Activated naive CD4-positive, alpha-beta T cell treated with anti-CD3 and anti-CD28 coated beads, Interleukin-2, amount 50 U/mL, for 72 hours (primary cell): ENCODE results near the gene CA6. TPM values are rescaled to one million over a fixed set of nuclear protein-coding genes. Genes with fewer than 3 reads are reported as not detected.
A peak's percentile ranks its signal among the peaks of the same experiment; 100 is the strongest.
"Not testable (repeated sequence)": the region's sequence is repeated elsewhere in the genome, so short reads cannot be mapped to it uniquely, and the experiment has no call there.

ENCODE experiments used
- ATAC-seq, 2 donors: fragments of 150-1000 bp; cut with Tn5 transposase; 2 replicates each; pipeline ENCODE4 v1.10.0; 2021; ENCODE audit warnings: mild to moderate bottlenecking in 2 of 2, moderate library complexity in 2 of 2
- DNase-seq, 2 donors: peaks; one replicate each; pipeline ENCODE4 v3.0.0; 2021 to 2022; ENCODE audit warnings: low spot score in 2 of 2
- H3K27ac Mint-ChIP-seq, 2 donors: one replicate each; pipeline ENCODE4 v1.8.0; 2022; ENCODE audit warnings: mild to moderate bottlenecking in 2 of 2, mixed read lengths in 2 of 2
- H3K36me3 Mint-ChIP-seq, 2 donors: one replicate each; pipeline ENCODE4 v1.8.0; 2022; ENCODE audit warnings: mixed read lengths in 2 of 2
- H3K9me3 Mint-ChIP-seq, 2 donors: one replicate each; pipeline ENCODE4 v1.8.0; 2022; ENCODE audit warnings: mixed read lengths in 2 of 2
- total RNA-seq, 2 donors: library from RNA; stranded (reverse); gene quantifications; one replicate each; pipeline ENCODE4 v1.2.3, GENCODE V29; 2022

Gene CA6
- total RNA-seq, 2 donors from 2014 or later, result 0.66 to 1.7 TPM

DNA sequence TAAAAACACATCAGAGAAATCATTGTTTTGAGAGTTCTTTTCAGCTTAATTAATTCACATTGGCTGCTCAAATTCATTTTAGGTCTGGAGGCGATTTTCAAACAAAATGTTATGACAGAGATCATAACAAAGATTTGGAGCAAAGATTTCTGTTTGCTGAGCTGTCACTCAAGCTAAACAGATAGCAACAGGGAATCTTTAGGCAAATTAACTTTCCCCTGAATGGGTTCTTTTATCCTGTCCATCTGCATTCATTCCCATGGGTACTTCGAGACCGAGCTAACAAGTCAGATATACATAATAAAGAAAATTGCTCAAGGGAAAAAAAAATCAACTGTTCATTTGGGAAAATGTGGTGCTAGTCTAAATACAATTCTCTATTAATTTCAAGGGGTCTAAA lies 30.2 kb upstream of the CA6 start:
- Mint-ChIP-seq H3K9me3 (no peaks in the 10 kb centered on the region), H3K36me3 (no peaks in the 10 kb centered on the region), H3K27ac (no peak overlapping the region)
- ATAC-seq (no peak), DNase-seq (no peak)

- ATAC-seq, DNase-seq: not testable (repeated sequence)
- Mint-ChIP-seq H3K36me3 (peaks cover 0 to 16% of the 10 kb centered on the region in 2 donors), H3K27ac (peak overlapping the region in 1 of 2 donors; percentile 80), H3K9me3 (peaks cover 5 to 14% of the 10 kb centered on the region in 2 donors)
Observed at GRCh38 chr1:8917536-8917935, 28.1 kb upstream of the CA6 start.

DNA sequence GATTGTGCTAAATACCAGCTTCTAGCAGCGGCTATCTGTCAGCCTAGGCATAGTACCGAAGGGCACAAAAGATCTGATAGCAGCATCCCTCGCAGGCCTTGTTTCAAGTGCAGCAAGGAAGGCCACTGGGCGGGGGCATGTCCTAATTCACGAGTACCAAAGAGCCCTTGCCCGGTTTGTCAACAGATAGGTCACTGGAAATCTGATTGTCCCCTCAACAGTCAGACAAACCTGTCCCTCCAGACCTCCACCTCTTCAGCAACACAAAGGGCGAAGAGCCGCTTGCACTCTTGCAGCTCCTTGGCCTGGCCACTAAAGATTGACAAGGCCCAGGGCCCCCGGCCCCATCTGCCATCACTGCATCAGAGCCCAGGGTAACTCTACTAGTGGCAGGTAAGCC lies 22.7 kb upstream of the CA6 start:
- Mint-ChIP-seq H3K36me3 (peaks cover 0 to 17% of the 10 kb centered on the region in 2 donors), H3K27ac (no peak overlapping the region), H3K9me3 (peaks cover 5 to 14% of the 10 kb centered on the region in 2 donors)
- ATAC-seq (no peak), DNase-seq (no peak)

DNA sequence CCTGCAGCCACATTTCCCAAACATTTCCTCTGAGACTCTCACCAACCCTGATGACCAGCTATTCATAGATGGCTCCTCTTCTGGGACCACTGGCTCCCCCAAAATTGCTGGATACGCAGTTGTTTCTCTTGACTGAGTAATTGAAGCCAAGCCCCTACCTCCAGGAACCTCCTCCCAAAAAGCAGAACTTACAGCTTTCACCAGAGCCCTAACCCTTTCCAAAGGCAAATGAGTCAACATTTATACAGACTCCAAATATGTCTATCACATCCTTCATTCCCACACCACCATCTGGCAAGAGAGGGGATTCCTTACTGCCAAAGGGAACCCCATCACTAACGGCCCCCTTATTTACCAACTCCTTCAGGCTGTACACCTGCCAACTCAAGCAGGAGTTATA lies 20.3 kb upstream of the CA6 start:
- Mint-ChIP-seq H3K27ac (no peak overlapping the region), H3K9me3 (peaks cover 5 to 14% of the 10 kb centered on the region in 2 donors), H3K36me3 (peaks cover 0 to 17% of the 10 kb centered on the region in 2 donors)
- DNase-seq (no peak), ATAC-seq (no peak)

GRCh38 chr1:8925960-8926359 lies 19.7 kb upstream of the CA6 start:
- peaks cover 0 to 17% of the 10 kb centered on the region in 2 donors for H3K36me3 Mint-ChIP-seq
- ATAC-seq (peak in 1 of 2 donors; percentile 30), DNase-seq (no peak)
- H3K27ac Mint-ChIP-seq, result no peak overlapping the region
- peaks cover 5 to 13% of the 10 kb centered on the region in 2 donors for H3K9me3 Mint-ChIP-seq

DNA sequence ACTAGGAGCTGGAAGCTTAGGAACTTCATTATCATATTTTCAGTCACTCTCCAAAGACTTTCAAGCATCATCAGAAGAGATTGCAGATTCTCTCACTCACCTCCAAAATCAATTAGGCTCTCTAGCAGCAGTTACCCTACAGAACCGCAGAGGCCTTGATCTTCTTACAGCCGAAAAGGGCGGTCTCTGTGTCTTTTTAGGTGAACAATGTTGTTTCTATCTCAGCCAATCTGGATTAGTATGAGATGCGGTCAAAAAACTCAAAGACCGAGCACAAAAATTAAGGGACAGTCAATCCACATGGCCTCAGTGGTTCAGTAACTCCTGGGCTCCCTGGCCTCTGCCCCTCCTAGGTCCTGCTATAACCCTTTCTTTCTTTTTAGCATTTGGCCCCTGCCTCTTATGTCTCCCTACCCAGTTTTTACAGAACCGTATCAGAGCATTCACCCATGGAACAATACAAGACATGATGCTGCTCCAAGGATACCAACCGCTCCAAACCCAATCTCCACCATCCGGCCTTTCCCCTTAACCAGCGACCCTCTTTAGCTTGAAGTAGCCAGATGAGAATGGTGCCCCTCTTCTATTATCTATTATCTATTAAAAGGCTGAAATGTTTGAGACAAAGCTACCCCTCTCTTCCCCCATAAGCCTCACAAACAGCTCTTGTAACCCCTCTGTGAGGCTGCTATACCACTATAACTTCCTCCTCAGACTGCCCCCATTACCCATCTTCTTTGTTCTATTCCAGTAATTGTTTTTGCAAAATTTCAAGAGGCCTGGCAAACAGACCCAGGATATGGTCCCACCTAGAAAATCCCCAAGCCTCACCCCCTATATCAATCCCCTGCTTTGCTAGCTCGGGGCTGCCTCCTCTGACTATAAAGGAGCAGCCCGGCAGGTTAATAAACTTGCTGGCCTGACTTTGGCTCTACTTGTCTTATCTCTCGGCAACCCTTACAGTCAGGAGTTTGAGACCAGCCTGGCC lies 18.7 kb upstream of the CA6 start:
- no peak for DNase-seq
- Mint-ChIP-seq H3K36me3 (peaks cover 0 to 7% of the 10 kb centered on the region in 2 donors), H3K27ac (no peak overlapping the region), H3K9me3 (peaks cover 0 to 4% of the 10 kb centered on the region in 2 donors)
- peak in 1 of 2 donors; percentile 60 for ATAC-seq

DNA sequence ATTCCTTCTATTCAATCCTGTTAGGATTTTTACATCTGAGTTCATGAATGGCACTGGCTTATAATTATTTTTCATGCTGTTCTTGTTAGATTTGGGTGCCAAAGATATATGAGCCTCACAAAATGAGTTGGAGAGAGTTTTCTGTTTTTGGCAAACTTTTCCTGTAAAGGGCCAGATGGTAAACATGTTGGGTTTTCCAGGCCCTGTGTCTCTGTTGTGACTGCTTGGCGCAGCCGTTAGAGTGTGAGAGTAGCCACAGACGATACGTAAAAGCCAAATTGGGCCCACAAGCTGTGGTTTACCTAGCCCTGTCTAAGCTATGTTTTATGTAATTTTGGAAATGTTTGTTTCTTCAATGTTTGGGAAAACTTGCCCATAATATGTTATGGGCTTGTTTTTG lies 15.6 kb upstream of the CA6 start:
- H3K9me3 Mint-ChIP-seq, result peaks cover 0 to 3% of the 10 kb centered on the region in 2 donors
- H3K36me3 Mint-ChIP-seq, result no peaks in the 10 kb centered on the region
- H3K27ac Mint-ChIP-seq, result no peak overlapping the region

GRCh38 chr1:8937051-8937450 lies 8.6 kb upstream of the CA6 start:
- not testable (repeated sequence) for ATAC-seq, H3K36me3 Mint-ChIP-seq, DNase-seq
- Mint-ChIP-seq H3K27ac (peak overlapping the region in 1 of 2 donors; percentile 63), H3K9me3 (peaks cover 11 to 13% of the 10 kb centered on the region in 2 donors)

More for the DNA sequence above, 15.6 kb upstream of the CA6 start:
- no peak for ATAC-seq
- no peak for DNase-seq

DNA sequence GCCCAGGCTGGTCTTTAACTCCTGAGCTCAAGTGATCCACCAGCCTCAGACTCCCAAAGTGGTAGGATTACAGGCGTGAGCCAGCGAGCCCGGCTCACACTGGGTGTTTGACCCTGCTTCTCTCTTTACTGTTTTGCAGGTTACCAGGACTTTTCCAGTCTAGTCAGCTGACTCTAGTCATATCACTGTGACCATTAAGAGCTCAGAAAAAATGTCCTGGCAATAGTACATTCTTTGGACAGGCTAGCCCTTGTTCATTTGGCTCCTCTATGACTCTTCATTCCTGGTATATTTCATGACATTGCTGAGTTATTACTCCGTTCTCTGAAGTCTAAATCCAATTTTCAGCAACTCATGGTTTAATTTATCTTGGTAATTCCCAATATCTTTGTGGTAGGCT lies 8.0 kb upstream of the CA6 start:
- H3K27ac Mint-ChIP-seq, result peak overlapping the region in 1 of 2 donors; percentile 63
- ATAC-seq, result no peak
- DNase-seq, result no peak
- H3K9me3 Mint-ChIP-seq, result peaks cover 11 to 13% of the 10 kb centered on the region in 2 donors
- H3K36me3 Mint-ChIP-seq, result peaks cover 0 to 9% of the 10 kb centered on the region in 2 donors

DNA sequence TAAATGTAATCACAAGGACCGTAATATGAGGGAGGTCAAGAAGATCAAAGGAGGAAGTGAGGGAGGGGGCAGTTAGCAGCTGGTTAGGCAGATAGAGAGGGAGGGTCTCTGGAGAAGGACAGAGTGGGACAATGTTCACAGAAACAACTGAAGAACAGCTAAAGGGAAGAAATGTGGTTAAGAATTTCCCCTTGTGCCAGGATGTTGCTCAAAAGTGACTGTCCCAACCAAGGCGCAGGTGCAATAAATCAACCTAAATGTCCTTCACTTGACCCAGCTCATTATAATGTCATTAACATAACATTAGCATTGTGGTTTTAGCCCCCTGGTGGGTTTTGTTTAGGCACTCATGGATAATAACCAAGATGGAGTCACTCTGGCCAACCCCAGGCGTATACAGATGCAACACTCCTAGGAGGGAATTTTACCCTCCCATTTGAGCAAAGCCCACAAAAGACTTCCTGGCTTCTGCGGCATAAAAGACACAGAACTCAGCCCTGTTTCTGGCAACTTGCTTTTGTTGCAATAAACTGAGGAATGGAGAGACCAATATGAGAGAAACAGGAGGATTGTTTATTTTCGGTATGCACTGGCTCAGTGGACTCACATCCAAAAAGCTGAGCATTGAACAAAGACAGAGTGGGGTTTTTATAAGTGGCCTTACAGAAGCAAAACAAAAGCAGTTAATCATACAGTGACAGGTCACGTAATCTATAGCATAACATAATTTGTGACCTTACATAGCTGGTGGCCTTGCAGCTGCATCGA lies 7.3 kb upstream of the CA6 start:
- peak overlapping the region; percentile 63 to 80 for H3K27ac Mint-ChIP-seq
- ATAC-seq, result peak in 1 of 2 donors; percentile 66
- DNase-seq, result no peak
- H3K36me3 Mint-ChIP-seq, result peaks cover 0 to 9% of the 10 kb centered on the region in 2 donors
- peaks cover 10 to 13% of the 10 kb centered on the region in 2 donors for H3K9me3 Mint-ChIP-seq

GRCh38 chr1:8939000-8939265 lies 6.7 kb upstream of the CA6 start:
- DNase-seq (no peak), ATAC-seq (no peak)
- H3K27ac Mint-ChIP-seq, result peak overlapping the region in 1 of 2 donors; percentile 63
- peaks cover 0 to 9% of the 10 kb centered on the region in 2 donors for H3K36me3 Mint-ChIP-seq
- peaks cover 8 to 13% of the 10 kb centered on the region in 2 donors for H3K9me3 Mint-ChIP-seq

DNA sequence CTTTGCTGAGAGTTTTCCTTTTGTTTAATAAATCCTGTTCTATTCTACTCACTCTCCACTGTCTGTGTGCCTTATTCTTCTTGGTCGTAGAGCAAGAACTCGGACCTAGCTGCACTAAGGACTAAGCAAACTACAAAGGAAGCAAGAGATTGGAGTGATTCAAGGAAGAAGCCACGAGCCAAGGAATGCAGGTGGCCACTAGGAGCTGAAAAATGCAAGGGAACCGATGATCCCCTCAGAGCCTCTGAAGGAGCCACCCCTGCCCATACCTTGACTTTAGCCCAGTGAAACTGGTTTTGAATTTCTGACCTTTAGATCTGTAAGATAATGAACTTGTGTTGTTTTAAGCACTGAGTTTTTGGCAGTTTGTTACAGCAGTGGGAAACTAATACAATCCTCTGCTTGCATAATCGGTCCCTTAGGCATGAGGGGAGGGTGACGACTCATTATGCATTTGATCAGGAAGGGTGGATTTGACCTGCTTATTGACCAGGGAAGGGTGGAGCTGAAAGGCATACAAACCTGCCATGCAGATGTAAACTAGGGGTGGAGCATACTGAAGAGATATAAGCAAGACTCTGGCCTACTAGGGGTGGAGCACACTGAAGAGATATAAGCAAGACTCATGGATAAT lies 6.2 kb upstream of the CA6 start:
- peaks cover 0 to 13% of the 10 kb centered on the region in 2 donors for H3K36me3 Mint-ChIP-seq
- peak overlapping the region; percentile 3 to 63 for H3K27ac Mint-ChIP-seq
- DNase-seq (no peak), ATAC-seq (peak in 1 of 2 donors; percentile 30)
- H3K9me3 Mint-ChIP-seq, result peaks cover 8 to 13% of the 10 kb centered on the region in 2 donors

DNA sequence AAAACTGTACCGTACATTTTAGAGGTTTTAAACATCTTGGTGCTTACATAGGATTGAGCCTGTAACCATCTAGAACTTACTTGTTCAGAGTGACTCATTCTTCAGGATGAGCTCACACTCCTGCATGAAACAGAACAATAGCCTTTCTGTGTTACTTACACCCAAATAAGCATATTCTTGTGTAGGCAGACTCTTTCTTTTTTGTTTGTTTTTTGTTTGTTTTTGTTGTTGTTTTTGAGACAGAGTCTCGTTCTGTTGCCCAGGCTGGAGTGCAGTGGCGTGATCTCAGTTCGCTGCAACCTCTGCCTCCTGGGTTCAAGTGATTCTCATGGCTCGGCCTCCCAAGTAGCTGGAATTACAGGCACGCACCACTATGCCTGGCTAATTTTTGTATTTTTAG lies 3.8 kb upstream of the CA6 start:
- DNase-seq (no peak), ATAC-seq (peak; percentile 68 to 71)

DNA sequence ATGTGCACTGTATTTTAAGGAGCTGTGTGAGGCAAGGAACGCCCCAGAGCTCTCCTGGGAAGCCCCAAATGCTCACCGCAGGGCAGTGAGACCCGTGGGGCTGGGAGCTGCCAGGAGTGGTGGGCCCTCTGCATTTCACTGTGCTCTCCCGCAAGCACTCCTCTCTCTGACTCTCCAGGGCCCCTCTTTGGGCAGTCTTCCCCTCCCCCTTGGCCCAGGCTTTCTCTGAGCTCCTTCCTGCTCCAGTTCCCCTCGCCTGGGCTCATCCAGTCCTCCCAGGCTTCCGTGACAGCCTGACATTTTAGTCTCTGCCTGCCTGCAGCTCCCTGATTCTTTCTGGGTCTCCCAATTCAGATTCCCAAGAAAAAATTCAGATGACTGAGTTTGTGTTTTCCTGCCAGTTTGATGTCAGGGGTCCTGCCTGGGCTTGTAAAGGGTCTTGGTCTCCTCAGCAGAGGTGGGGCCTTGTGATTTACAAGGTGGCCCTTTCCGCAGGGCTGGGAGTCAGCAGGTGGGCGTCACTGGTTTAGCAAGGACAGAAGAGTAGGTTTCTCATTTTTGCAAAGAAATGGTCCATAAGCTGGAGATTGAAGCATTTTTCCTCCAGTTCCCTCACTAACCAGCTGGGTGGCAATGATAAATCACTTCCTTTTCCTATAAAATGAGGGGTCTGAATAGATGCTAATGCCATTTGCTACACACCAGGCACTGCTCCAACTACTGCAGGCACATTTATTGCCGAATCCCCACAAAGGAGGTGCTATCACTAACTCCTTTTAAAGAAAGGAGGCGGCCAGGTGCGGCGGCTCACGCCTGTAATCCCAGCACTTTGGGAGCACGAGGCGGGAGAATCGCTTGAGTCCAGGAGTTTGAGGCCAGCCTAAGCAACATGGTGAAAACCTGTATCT lies 1.9 kb upstream of the CA6 start:
- ATAC-seq (no peak), DNase-seq (no peak)
- H3K9me3 Mint-ChIP-seq, result peaks cover 13 to 15% of the 10 kb centered on the region in 2 donors
- peak overlapping the region; percentile 76 to 88 for H3K27ac Mint-ChIP-seq
- peaks cover 16 to 23% of the 10 kb centered on the region in 2 donors for H3K36me3 Mint-ChIP-seq

More for the DNA sequence above, 3.8 kb upstream of the CA6 start:
- peaks cover 9 to 13% of the 10 kb centered on the region in 2 donors for H3K9me3 Mint-ChIP-seq
- peak overlapping the region in 1 of 2 donors; percentile 76 for H3K27ac Mint-ChIP-seq
- H3K36me3 Mint-ChIP-seq, result peaks cover 2 to 17% of the 10 kb centered on the region in 2 donors

DNA sequence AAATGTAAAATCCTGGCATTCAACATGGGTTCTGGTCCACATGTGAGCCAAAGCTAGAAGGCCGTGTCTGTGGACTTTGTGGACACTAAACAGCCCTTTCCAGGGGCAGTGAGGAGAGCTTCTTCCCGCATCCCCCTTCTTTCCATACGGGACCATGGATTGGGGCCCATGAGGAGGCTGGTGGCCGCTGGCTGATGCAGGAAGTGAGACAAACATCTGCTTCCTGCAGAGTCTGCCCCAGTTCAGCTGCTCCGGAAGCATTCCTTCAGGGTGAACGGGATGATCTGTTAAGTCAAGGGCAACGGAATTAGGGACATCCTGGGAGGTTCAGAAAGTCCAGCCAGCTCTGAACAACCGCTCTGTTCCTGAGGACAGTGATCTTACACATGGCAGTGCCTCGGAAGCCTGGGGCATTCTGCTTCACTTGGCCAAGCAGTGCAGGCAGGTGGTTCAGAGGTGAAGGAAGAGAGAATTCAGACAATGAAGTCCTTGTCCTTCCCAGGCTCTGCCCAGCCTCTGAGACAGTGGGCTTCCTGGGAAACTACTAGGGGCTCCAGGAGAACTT lies 1.5 kb downstream of the CA6 start:
- peak overlapping the region; percentile 96 for H3K27ac Mint-ChIP-seq
- H3K36me3 Mint-ChIP-seq, result peaks cover 14 to 16% of the 10 kb centered on the region in 2 donors
- H3K9me3 Mint-ChIP-seq, result peaks cover 0 to 7% of the 10 kb centered on the region in 2 donors
- DNase-seq (peak in 1 of 2 donors; percentile 64), ATAC-seq (peak in 1 of 2 donors; percentile 64)
